ENCODE results near the gene LGR5.

LGR5 gene

GRCh38 chr12:71445071-71445470 lies 5.5 kb downstream of the LGR5 start:
- Histone ChIP-seq H4K20me1 (ENCODE audit: insufficient read depth, low read length) (no peaks in the 10 kb centered on the region), H3K9me3 (ENCODE audit: insufficient read depth, low read length, severe bottlenecking) (no peaks in the 10 kb centered on the region), H3K4me3 (ENCODE audit: low read depth in 1 of 2, low read length in 2 of 2) (no peak overlapping the region), H3K9ac (ENCODE audit: low read depth, low read length) (no peak overlapping the region), H3K36me3 (ENCODE audit: insufficient read depth, low read length) (no peaks in the 10 kb centered on the region), H2AFZ (ENCODE audit: low read depth, low read length) (no peak overlapping the region), H3K27me3 (ENCODE audit: insufficient read depth, low read length, poor library complexity) (peaks cover 4% of the 10 kb centered on the region), H3K4me2 (ENCODE audit: insufficient read depth, low read length) (no peak overlapping the region), H3K79me2 (ENCODE audit: insufficient read depth, low read length) (no peaks in the 10 kb centered on the region), H3K4me1 (ENCODE audit: insufficient read depth, low read length) (no peaks in the 10 kb centered on the region), H3K27ac (ENCODE audit: low read length) (no peak overlapping the region)
- TF ChIP-seq CTCF (IDR thresholded peaks at IDR 0.05; ENCODE audit: borderline replicate concordance, extremely low read depth, low read length, poor library complexity, severe bottlenecking), result no peak
- no peak for TF ChIP-seq EZH2 (IDR thresholded peaks at IDR 0.05; ENCODE audit: borderline replicate concordance, low read depth, low read length, severe bottlenecking)
- DNase-seq, result no peak
- ATAC-seq (ENCODE audit: insufficient read depth, low read depth), result no peak

GRCh38 chr12:71447691-71448132 lies 8.1 kb downstream of the LGR5 start:
- no peak overlapping the region for H3K27ac ChIP-seq (ENCODE audit: low read length)
- ATAC-seq (ENCODE audit: insufficient read depth, low read depth), result no peak
- H4K20me1 ChIP-seq (ENCODE audit: insufficient read depth, low read length), result no peaks in the 10 kb centered on the region
- no peak overlapping the region for H3K9ac ChIP-seq (ENCODE audit: low read depth, low read length)
- DNase-seq, result no peak
- no peaks in the 10 kb centered on the region for H3K27me3 ChIP-seq (ENCODE audit: insufficient read depth, low read length, poor library complexity)
- no peaks in the 10 kb centered on the region for H3K9me3 ChIP-seq (ENCODE audit: insufficient read depth, low read length, severe bottlenecking)
- H3K79me2 ChIP-seq (ENCODE audit: insufficient read depth, low read length), result no peaks in the 10 kb centered on the region
- no peak overlapping the region for H3K4me2 ChIP-seq (ENCODE audit: insufficient read depth, low read length)
- no peaks in the 10 kb centered on the region for H3K4me1 ChIP-seq (ENCODE audit: insufficient read depth, low read length)
- H3K36me3 ChIP-seq (ENCODE audit: insufficient read depth, low read length), result no peaks in the 10 kb centered on the region
- no peak overlapping the region for H2AFZ ChIP-seq (ENCODE audit: low read depth, low read length)
- TF ChIP-seq CTCF (IDR thresholded peaks at IDR 0.05; ENCODE audit: borderline replicate concordance, extremely low read depth, low read length, poor library complexity, severe bottlenecking), result no peak
- no peak for TF ChIP-seq EZH2 (IDR thresholded peaks at IDR 0.05; ENCODE audit: borderline replicate concordance, low read depth, low read length, severe bottlenecking)
- no peak overlapping the region for H3K4me3 ChIP-seq (ENCODE audit: low read depth in 1 of 2, low read length in 2 of 2)

- Histone ChIP-seq H4K20me1 (ENCODE audit: insufficient read depth, low read length) (no peaks in the 10 kb centered on the region), H3K9me3 (ENCODE audit: insufficient read depth, low read length, severe bottlenecking) (no peaks in the 10 kb centered on the region), H2AFZ (ENCODE audit: low read depth, low read length) (no peak overlapping the region), H3K4me2 (ENCODE audit: insufficient read depth, low read length) (no peak overlapping the region), H3K9ac (ENCODE audit: low read depth, low read length) (no peak overlapping the region), H3K4me1 (ENCODE audit: insufficient read depth, low read length) (no peaks in the 10 kb centered on the region), H3K27ac (ENCODE audit: low read length) (no peak overlapping the region), H3K36me3 (ENCODE audit: insufficient read depth, low read length) (no peaks in the 10 kb centered on the region), H3K79me2 (ENCODE audit: insufficient read depth, low read length) (no peaks in the 10 kb centered on the region), H3K4me3 (ENCODE audit: low read depth in 1 of 2, low read length in 2 of 2) (0 out of 4 replicates have a peak overlapping the region, but pooled peaks of 1 of the 2 experiments have one; percentile 8), H3K27me3 (ENCODE audit: insufficient read depth, low read length, poor library complexity) (no peaks in the 10 kb centered on the region)
- DNase-seq, result no peak
- ATAC-seq (ENCODE audit: insufficient read depth, low read depth), result no peak
- TF ChIP-seq CTCF (IDR thresholded peaks at IDR 0.05; ENCODE audit: borderline replicate concordance, extremely low read depth, low read length, poor library complexity, severe bottlenecking) (no peak), EZH2 (IDR thresholded peaks at IDR 0.05; ENCODE audit: borderline replicate concordance, low read depth, low read length, severe bottlenecking) (no peak)
These were observed 8.6 kb downstream of the LGR5 start for GRCh38 chr12:71448150-71448581.

Data from DND-41 (cell line).